ENCODE data around the gene WNT3A. TPM values are rescaled to one million over a fixed set of nuclear protein-coding genes. Genes with fewer than 3 reads are reported as not detected.

Gene WNT3A
- polyA plus RNA-seq, 1 experiment = not detected

DNA sequence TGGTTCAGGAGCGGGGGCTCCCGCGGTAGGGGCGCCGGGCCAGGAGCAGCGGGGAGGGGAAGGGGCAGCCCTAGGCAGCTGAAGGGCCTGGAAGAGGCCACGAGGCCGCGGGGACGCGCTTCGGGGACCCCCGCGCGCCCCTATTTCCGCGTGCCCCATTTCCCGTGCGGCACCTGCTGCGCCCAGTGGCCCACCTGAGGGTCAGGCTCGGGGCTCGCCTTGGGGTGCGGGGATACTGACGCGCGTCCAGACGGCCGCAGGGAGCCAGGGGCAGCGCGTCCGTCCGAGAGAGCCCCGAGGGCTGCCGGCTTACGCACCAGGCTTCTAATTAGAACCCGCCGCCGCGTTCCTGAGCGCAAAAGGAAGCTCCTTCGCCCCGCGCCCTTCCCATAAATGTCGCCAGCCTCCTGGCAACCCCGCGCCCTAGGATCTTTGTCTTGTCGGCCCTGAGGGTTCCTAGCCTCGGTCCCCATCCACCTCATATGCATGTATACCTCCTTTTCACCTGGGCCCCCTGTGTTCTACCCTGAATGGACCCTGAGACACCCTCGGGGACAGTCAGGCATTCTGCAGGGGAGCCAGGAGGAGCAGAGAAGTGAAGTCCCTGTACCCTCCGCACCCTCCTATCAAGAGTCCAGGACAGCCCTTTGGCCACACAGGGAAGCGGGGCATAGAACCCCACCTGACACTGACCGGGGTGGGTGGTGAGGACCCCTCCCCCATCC, 1.8 kb downstream of the WNT3A start:
- Histone ChIP-seq H3K27ac (ENCODE audit: low read depth, low read length) (no peak overlapping the region), H3K9me3 (ENCODE audit: control insufficient read depth, insufficient read depth, low read length) (no peaks in the 10 kb centered on the region; the same call in 1 of the 2 replicates), H3K27me3 (ENCODE audit: control insufficient read depth, insufficient read depth, low read length) (peaks cover 60% of the 10 kb centered on the region), H3K4me3 (ENCODE audit: low read depth, low read length) (no peak overlapping the region)
- POLR2A ChIA-PET = no interaction called here
- CTCF ChIA-PET = no interaction called here
- TF ChIP-seq, protein P1, sequence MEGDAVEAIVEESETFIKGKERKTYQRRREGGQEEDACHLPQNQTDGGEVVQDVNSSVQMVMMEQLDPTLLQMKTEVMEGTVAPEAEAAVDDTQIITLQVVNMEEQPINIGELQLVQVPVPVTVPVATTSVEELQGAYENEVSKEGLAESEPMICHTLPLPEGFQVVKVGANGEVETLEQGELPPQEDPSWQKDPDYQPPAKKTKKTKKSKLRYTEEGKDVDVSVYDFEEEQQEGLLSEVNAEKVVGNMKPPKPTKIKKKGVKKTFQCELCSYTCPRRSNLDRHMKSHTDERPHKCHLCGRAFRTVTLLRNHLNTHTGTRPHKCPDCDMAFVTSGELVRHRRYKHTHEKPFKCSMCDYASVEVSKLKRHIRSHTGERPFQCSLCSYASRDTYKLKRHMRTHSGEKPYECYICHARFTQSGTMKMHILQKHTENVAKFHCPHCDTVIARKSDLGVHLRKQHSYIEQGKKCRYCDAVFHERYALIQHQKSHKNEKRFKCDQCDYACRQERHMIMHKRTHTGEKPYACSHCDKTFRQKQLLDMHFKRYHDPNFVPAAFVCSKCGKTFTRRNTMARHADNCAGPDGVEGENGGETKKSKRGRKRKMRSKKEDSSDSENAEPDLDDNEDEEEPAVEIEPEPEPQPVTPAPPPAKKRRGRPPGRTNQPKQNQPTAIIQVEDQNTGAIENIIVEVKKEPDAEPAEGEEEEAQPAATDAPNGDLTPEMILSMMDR (IDR thresholded peaks at IDR 0.05; ENCODE audit: low read depth, low read length) = no peak
- no peak for DNase-seq (ENCODE audit: low read depth, low spot score)

DNA sequence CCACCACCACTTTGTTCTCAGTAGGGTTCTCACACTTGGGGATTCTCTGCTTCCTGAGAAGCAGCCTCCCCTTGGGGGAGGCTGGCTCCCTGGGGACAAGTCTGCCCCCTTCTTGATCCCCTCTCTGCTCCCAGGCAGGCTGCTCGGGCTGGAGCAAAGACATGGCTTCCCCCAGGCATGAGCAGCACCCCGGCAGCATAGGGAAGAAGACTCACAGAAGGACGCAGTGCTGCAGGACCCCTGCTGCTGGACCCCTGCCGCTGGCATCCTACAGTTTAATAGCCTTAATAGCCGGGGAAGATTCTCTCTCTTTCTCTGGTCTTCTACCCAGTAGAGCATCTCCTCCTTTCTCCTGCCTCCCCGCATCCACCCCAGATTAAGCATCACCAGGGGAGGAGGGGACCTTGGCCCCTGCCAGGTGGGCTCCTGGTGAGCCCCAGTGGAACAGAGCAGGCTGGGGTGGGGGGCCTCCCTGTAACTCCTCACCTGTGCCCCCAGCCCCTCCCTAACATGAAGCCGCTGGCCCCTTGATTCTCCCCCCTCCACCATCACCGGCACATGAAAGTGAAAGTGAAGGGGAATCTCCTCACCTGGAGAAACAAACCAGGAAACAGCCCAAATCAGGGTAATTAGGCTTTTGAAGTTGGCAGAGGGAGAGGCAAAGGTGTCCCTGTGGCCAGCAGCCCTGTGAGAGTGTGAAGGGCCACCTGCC, 2.5 kb downstream of the WNT3A start:
- POLR2A ChIA-PET = no interaction called here
- Histone ChIP-seq H3K27me3 (ENCODE audit: control insufficient read depth, insufficient read depth, low read length) (peaks cover 55% of the 10 kb centered on the region), H3K27ac (ENCODE audit: low read depth, low read length) (no peak overlapping the region), H3K4me3 (ENCODE audit: low read depth, low read length) (no peak overlapping the region), H3K9me3 (ENCODE audit: control insufficient read depth, insufficient read depth, low read length) (no peaks in the 10 kb centered on the region; the same call in 1 of the 2 replicates)
- DNase-seq (ENCODE audit: low read depth, low spot score) = no peak
- TF ChIP-seq, protein P1 (IDR thresholded peaks at IDR 0.05; ENCODE audit: low read depth, low read length) = no peak
- CTCF ChIA-PET = no interaction called here

DNA sequence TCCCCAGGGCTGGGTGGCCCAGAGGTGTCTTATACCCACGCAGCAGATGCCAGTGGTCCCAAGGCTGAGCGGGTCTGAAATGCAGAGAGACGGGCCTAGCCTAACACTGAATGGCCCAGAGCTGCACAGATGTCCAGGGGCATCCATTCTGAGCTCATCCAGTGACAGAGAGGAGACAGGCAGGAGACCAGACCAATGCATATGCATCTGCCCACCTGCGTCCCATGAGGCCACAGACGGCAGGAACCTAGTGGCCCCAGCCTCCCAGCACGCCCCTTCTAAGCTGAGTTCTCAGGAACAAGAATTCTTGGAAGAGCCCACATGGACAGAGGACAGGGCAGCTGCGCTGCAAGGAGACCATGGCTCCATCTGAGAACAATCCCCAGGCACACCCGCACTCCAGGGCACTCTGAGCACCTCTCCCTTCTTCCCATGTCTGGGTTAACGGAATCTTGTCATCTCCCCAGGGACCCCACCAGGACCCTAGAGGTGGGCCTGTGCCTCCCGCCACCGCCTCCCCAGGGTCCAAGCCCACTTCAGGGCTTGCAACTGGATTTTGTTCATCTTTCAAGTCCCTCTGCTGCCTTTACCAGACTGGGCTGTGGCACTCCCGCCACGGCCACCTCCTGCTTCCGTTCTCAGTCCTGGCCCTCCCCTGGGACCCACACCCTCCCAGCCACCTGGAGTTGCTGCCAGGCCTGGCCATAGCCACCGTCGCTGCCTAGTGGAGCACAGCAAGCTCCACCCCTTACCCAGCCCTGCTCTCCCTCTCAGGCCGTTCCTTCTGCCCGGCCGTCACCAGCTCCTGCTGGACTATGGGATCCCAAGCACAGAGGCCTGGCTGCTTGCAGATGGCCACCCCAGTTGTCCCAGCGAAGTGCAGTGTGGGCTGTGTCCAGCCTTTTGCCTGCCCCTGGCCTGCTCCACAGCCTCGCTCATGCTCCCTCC, 3.3 kb downstream of the WNT3A start:
- POLR2A ChIA-PET = no interaction called here
- no peak for DNase-seq (ENCODE audit: low read depth, low spot score)
- peaks cover 47% of the 10 kb centered on the region for H3K27me3 ChIP-seq (ENCODE audit: control insufficient read depth, insufficient read depth, low read length)

DNA sequence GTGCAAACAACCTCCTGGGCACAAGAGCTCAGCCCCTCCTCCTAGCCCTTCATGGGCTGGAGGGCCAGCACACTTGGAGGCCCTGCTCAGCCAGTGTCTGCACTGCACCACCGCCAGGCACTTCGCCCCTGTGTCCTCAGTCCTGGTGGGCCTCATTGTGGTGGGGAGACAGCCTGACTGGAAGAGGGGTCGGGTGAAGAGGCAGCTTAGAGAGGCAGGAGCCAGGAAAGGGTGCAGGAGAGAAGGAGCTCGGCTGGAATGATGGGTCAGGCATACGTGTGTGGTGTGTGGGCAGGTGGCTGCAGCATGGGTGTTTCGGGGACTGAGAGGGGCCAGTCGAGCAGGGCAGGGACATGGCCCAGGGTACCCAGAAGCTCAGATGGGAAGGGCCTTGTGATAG, 4.1 kb downstream of the WNT3A start:
- H3K9me3 ChIP-seq (ENCODE audit: control insufficient read depth, insufficient read depth, low read length) = no peaks in the 10 kb centered on the region; the same call in 1 of the 2 replicates
- no peak overlapping the region for H3K27ac ChIP-seq (ENCODE audit: low read depth, low read length)
- CTCF ChIA-PET = no interaction called here
- TF ChIP-seq, protein P1 (IDR thresholded peaks at IDR 0.05; ENCODE audit: low read depth, low read length) = no peak
- DNase-seq (ENCODE audit: low read depth, low spot score) = no peak
- peaks cover 39% of the 10 kb centered on the region for H3K27me3 ChIP-seq (ENCODE audit: control insufficient read depth, insufficient read depth, low read length)
- POLR2A ChIA-PET = no interaction called here
- H3K4me3 ChIP-seq (ENCODE audit: low read depth, low read length) = no peak overlapping the region

More for the DNA sequence above, 3.3 kb downstream of the WNT3A start:
- H3K4me3 ChIP-seq (ENCODE audit: low read depth, low read length) = no peak overlapping the region
- TF ChIP-seq, protein P1 (IDR thresholded peaks at IDR 0.05; ENCODE audit: low read depth, low read length) = no peak
- no peaks in the 10 kb centered on the region; the same call in 1 of the 2 replicates for H3K9me3 ChIP-seq (ENCODE audit: control insufficient read depth, insufficient read depth, low read length)
- CTCF ChIA-PET = no interaction called here
- no peak overlapping the region for H3K27ac ChIP-seq (ENCODE audit: low read depth, low read length)

Data from AG04450 (cell line).